Esophagus squamous epithelium (tissue), 4 donors: ENCODE results near the gene GNG2.

Source experiments
- POLR2A ChIP-seq, 4 donors: fragments of 450-650 bp; IDR thresholded peaks; one replicate each; pipeline ENCODE4 v1.6.1; 2017; ENCODE audit warnings: antibody characterized with exemption in 4 of 4, mild to moderate bottlenecking in 4 of 4, moderate library complexity in 3 of 4
- TF ChIP-seq, protein P1 (sequence below), 6 experiments: fragments of 450-650 bp in 4 of 6; fragments of 200-600 bp in 2 of 6; sonication (generic) in 2 of 6; IDR thresholded peaks; one replicate each; pipeline ENCODE4 v1.5.1; 2016 to 2019; ENCODE audit warnings: antibody characterized with exemption in 6 of 6, mild to moderate bottlenecking in 4 of 6, moderate library complexity in 4 of 6

DNA sequence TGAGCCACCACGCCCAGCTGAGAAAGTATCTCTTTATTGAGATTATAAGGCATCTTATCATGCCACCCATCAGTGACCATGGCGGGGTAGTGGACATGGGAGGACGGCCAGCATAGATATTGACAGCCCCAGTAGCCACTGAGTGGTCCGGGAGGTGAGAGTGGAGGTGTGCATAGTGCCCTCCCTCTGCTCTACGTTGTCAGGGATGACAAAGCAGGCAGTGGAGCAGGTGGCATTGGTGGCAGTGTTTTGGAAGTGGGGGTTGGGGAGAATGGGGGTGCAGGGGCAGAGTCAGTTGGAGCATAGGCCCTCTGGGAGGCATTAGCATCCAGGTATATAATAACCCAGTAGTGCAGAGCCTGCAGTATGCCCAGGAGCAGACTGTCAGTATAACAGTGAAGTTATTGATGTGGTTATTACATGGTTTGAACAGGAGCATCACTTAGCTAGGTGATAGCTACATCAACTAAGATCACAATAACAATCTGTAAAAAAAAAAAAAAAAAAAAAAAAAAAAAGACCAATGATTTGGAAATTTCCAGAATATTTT, 41.1 kb downstream of the GNG2 start:
- TF ChIP-seq POLR2A (IDR thresholded peaks at IDR 0.05), result no peak
- TF ChIP-seq, protein P1, sequence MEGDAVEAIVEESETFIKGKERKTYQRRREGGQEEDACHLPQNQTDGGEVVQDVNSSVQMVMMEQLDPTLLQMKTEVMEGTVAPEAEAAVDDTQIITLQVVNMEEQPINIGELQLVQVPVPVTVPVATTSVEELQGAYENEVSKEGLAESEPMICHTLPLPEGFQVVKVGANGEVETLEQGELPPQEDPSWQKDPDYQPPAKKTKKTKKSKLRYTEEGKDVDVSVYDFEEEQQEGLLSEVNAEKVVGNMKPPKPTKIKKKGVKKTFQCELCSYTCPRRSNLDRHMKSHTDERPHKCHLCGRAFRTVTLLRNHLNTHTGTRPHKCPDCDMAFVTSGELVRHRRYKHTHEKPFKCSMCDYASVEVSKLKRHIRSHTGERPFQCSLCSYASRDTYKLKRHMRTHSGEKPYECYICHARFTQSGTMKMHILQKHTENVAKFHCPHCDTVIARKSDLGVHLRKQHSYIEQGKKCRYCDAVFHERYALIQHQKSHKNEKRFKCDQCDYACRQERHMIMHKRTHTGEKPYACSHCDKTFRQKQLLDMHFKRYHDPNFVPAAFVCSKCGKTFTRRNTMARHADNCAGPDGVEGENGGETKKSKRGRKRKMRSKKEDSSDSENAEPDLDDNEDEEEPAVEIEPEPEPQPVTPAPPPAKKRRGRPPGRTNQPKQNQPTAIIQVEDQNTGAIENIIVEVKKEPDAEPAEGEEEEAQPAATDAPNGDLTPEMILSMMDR (IDR thresholded peaks at IDR 0.05), result no peak
